NCI-H1436 (cell line): Measurements from ENCODE around the gene HYAL3.
"Not testable (repeated sequence)": the region's sequence is repeated elsewhere in the genome, so short reads cannot be mapped to it uniquely, and the experiment has no call there.

ENCODE experiments used
- DNase-seq: peaks from one replicate; lab custom pipeline; 2025; lab: John Stamatoyannopoulos, UW

HYAL3 gene

DNA sequence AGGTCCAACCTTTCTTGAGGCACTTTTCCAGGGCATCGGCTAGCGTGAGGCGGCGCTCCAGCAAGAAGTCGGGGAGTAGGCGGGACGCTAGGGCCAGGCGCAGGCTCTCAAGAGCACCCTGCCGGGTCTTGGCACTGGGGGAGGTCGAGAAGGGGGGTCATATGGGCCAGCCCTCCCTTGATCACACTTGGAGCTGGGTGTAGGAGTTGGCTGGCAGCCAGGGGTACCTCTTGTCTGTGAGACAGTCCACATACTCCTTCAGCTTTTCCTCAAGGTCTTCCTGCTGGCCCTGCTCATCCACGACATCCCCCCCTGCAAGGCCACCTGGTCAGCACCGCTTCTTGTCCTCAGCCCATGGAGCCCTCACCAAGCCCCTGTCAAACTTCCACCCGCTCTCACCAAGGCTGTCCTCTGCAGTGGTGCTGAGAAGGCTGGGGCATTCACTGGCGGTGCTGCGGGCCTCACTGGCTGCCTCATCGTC, 9.0 kb downstream of the HYAL3 start:
- no peak for DNase-seq

DNA sequence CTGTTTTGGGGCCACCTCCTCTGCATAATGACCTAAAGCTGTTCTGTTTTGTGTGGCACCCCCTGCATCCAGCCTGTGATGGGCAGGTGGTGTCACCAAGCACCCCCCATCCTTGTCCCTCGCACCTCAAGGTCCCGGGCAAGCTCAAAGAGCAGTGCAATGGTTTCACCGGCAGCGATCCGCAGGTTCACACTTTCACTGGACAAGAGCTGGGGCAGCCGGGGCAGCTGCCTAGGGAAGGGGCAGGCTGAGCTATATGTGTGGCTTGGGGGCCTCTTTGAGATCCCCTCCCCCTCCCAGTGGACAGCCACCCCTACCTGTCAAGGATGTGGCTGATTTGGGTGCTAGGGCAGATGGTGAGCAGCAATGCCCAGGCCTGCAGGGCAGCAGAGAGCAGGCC, 10.1 kb downstream of the HYAL3 start:
- DNase-seq, result no peak

DNA sequence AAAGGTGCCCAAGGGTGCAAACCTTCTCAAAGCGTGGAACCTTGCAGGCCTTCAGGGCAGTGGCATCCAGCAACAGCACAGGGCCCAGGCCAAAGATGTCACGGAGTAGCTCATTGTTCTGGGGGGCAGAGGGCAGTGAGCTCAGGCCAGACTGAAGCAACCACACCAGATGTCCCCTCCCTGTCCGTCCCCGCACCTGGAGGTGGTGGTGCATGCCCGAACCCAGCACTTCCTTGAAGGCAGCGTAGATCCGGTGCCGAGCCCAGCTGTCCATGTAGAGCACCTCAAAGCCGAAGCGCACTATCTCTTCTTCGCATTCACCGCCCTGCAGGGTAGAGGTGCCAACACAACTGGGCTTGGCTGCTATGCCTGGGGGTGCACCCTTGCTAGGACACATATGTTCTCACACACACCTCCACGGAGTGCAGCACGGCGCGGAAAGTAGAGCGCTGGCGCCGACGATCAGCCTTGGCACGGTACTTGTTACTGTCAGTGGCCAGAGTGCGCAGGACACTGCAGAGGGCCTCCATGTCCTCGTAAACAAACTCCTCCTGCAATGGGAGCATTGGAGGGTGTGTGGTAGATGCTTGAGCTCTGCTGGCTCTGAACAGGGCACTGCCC, 10.7 kb downstream of the HYAL3 start:
- DNase-seq, result no peak

DNA sequence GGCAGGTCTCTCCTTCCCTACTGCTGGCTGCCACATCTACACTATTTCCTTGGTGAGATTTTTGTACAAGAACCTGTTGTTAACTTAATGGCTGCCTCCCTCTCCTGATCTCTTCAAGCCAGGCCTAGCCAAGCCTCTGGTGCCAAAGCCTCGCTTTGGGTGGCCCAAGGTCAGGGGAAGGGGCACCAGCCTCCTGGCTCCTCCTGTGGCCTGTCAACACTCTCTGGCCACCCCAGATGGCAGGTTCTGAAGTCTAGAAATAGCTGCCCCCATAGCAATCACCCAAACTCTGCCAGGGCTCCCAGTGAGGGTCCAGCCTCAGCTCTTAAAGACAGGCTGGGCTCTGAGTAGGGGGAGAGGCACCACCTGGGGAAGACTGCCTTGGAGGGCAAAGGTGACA, 11.9 kb downstream of the HYAL3 start:
- no peak for DNase-seq

DNA sequence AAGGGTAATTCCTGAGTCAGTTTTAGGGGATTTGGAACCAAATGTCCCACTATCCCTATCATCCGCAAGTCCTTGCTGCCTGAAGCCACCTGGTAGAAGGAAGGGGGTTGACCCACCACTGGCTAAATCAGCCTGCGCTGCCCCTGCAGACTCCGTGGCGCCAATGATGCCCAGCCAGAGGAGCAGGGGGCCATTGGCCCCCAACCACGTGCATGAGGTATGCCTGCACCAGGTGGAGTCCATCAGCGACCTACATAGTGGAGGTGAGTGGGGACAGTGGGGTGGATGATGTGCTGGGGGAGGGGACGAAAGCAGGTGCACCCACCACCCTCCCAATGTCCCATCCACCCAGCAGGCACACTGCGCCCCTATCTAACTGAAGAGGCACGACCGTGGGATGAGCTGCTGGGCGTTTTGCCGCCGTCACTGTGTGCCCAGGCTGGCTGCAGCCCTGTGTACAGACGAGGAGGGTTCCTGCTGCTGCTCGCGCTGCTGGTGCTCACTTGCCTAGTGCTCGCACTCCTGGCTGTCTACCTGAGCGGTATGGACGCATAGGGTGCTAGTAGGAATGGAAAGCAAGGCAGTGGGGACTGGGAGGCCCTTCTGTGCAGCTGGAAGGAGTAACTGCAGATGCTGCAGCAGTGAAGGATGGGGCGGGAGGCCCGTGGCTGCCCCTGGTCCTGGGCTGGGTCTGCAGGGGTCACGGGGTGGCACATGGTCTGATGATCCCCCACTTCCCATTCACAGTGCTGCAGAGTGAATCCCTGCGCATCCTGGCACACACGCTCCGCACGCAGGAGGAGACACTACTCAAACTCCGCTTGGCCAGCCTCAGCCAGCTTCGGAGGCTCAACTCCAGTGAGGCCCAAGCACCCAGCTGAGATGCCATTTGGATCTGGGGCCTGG, 12.6 kb downstream of the HYAL3 start:
- no peak for DNase-seq

DNA sequence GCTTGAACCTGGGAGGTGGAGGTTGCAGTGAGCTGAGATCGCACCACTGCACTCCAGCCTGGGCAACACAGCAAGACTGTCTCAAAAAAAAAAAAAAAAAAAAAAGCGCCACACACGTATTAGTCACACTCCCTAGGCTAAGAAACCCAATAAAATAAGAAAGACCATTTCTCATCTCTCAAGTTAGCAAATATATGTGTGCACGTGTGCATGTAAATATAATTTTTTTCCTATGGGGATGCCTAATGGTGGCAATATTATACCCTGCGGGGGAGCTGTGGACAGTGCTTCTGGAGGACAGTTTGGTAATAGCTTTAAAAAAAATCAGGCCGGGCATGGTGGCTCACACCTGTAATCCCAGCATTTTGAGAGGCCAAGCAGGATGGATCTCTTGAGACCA, 15.1 kb downstream of the HYAL3 start:
- not testable (repeated sequence) for DNase-seq

DNA sequence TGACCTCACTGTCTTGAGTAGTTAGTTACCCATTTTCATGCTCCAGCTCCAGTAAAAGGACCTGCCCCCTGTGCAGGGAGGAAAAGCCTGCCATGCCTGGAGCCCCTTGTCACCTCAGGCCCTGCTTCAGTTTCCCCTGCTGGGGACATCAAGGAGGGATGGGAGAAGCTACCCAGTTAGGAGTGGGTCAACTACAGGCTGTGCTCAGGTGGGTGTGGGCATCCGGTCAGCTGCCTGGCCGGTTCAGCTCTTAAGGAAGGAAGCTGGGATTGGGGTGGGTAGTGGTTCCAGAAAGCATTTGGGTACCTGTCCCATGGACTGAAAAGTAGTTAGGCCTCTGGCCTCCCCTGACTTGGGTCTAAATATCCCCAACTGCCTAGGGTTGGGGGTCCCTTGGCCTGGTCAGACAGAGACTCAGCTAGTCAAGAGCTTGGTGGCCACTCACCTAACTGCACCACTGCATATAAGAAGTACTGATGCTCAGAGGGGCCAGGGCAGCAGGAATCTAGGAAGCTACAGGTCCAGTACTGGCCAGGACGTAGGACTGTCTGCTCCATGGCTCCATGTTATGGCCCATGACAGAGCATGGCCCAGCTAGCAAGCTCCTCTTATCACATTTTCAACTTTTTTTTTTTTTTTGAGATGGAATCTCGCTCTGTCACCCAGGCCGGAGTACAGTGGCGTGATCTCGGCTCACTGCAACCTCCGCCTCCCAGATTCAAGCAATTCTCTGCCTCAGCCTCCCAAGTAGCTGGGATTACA, 19.8 kb downstream of the HYAL3 start:
- DNase-seq, result no peak

DNA sequence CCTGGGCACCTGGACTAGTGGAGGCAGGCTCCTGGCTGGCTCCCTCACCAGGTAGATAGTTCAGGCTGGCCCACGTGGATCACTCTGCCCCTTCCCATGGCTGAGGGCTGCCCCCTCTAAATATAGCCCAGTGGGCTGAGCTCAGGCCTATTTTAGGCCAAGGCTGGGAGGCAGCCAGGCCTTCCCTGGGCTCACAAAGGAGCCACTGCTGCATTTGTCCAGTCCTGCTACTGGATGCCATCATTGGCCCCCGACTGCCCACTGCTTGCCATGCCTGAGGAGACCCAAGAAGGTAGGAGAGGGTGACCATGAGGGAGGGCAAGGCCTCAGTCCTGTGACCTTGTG, 20.4 kb downstream of the HYAL3 start, which contains the start of gene LSMEM2:
TSS of gene LSMEM2 (plus strand) at position 208 of the 345 bp plus-strand sequence. CDS start at position 235, 27 bp downstream.
- no peak for DNase-seq

DNA sequence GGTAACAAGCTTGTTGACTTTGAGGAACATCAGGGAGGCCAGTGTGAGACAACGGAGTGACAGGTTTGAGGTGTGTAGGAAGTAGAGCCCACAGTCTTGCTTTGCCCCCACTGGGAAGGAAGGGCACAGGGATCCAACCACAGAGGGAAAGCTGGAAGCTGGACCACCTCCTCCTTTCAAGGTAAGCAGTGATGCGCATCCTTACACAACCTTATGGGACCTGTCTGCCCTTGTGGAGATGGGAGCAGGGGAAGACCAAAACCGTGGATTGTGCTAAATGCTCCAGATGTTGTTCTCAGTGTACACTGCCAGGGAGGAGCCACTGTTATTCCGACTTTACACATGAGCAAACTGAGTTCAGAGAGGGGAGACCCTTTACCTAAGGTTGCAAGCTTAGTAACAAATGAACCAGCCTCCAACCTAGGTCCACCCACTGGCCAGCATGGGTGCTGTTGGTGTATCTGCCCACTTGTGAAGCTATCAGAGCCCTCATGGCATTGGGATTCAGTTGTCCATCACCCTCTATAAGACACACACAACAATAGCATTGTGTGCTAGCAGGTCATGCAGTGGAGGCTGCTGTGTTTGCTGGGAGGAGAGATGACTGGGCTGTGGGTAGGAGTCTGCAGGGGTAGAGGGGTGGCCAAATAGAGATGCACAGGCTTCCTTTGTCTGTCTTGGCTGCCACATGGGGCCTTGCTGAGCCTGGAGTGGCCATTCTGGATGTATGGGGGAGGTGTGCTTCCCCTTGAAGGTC, 20.9 kb downstream of the HYAL3 start:
- DNase-seq, result no peak

DNA sequence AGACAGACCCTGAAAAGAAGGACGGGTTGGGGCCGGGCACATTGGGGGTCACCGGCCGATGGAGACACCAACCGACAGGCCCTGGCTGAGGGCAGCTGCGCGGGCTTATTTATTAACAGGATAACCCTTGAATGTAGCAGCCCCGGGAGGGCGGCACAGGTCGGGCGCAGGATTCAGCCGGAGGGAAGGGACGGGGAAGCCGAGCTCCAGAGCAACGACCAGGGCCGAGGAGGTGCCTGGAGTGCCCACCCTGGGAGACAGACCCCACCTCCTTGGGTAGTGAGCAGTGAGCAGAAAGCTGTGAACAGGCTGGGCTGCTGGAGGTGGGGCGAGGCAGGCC, 22.5 kb downstream of the HYAL3 start:
- no peak for DNase-seq

DNA sequence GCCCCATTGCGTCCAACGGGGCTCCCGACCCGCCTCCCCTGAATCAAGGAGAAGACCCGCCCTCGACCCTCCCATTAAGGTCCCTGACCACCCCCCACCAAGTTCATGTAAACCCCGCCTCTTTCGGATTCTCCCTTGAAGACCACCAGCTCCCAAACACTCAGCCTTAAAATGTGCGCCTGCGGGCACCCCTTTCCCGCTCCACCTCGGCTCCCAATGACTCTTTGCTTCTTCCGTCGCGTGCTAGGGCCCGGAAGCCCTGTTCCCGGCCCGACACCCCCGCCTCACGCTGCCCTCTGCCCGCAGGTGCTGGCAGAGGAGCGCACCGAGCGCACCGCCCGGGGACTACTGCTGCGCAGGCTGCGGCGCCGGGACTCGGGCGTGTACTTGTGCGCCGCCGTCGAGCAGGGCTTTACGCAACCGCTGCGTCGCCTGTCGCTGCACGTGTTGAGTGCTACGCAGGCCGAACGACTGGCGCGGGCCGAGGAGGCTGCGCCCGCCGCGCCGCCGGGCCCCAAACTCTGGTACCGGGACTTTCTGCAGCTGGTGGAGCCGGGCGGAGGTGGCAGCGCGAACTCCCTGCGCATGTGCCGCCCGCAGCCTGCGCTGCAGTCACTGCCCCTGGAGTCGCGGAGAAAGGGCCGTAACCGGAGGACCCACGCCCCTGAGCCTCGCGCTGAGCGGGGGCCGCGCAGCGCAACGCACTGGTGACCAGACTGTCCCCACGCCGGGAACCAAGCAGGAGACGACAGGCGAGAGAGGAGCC, 23.0 kb downstream of the HYAL3 start:
- DNase-seq, result no peak

DNA sequence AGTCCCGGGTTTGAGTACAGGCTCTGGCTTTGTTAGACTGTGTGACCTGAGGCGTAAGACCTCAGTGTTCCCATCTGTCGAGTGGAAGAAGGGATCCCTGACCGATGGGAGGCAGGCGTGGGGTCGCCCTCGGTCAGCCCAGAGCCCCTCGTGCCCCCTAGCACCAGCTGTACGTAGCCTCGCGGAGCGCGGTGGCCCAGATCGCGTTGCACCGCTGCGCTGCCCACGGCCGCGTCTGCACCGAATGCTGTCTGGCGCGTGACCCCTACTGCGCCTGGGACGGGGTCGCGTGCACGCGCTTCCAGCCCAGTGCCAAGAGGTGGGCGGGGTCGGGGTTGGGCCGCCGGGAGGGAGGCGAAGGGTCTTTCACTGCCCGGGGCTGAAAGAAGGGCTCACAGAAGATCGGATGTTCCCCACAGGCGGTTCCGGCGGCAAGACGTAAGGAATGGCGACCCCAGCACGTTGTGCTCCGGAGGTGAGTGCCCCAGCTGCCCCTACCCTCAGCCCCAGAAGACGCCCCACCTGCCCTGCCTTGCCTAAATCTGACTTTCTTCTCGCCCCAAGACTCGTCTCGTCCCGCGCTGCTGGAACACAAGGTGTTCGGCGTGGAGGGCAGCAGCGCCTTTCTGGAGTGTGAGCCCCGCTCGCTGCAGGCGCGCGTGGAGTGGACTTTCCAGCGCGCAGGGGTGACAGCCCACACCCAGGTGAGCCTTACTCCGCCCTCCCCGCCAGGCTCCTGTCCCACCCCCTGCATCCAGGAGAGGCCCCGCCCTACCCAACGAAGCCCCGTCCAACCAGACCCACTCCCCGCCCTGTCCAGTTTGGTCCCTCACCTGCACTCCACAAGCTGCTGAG, 23.8 kb downstream of the HYAL3 start:
- DNase-seq, result no peak

DNA sequence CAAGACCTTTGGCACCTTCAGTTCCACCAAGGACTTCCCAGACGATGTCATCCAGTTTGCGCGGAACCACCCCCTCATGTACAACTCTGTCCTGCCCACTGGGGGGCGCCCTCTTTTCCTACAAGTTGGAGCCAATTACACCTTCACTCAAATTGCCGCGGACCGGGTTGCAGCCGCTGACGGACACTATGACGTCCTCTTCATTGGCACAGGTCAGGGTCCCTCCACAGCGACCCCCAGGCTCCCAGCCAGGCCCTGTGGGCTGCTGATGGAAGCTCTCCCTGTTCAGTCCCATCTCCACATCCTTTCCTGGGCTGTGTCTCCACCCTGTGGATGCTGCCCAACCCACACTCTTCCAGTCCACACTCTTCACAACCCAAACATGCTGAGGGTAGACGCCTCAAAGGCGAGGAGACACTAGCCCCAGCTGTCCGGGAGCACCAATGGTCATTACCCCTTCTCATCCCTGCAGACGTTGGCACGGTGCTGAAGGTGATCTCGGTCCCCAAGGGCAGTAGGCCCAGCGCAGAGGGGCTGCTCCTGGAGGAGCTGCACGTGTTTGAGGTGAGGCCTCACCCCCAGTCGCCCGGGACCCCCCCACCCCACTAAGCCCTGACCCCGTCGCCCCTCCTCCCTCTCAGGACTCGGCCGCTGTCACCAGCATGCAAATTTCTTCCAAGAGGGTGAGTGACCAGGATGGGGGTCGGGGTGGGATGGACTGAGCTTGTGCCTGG, 24.7 kb downstream of the HYAL3 start:
- no peak for DNase-seq

DNA sequence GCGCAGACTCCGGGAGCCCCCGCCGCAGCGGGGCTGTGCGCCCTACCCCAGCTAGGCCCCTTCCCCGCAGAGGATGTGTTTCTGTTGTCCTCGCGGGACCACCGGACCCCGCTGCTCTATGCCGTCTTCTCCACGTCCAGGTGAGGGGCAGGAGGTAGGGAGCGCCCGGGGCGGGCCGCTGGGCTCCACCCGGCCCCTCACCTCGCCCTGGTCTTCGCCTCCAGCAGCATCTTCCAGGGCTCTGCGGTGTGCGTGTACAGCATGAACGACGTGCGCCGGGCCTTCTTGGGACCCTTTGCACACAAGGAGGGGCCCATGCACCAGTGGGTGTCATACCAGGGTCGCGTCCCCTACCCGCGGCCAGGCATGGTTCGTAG, 25.5 kb downstream of the HYAL3 start:
- no peak for DNase-seq

DNA sequence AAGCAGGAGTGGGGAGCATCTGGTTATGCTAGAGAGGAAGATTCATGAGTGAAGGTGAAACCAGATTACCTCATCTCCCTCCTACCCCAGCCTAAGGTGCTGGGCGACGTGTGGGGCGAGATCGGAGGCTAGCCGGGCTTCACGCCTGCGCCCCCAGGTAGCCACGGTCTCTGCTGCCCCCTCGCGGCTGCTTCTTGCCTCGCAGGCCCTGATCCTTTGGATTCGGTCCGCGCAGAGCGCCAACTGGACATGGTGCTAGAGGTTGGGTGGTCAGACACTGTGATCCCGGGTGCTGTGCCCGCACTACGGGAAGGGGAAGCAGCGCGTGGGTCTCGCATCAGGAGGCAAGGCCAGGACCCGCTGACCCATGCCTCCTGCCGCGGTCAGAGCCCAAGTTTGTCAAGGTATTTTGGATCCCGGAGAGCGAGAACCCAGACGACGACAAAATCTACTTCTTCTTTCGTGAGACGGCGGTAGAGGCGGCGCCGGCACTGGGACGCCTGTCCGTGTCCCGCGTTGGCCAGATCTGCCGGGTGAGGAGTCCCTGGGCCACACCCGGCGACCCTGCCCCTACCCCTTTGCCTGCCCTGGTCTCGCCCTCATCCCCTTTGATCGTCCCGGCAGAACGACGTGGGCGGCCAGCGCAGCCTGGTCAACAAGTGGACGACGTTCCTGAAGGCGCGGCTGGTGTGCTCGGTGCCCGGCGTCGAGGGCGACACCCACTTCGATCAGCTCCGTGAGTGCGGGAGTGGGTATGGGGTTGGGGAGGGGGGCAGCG, 26.1 kb downstream of the HYAL3 start:
- peak; percentile 57 for DNase-seq

DNA sequence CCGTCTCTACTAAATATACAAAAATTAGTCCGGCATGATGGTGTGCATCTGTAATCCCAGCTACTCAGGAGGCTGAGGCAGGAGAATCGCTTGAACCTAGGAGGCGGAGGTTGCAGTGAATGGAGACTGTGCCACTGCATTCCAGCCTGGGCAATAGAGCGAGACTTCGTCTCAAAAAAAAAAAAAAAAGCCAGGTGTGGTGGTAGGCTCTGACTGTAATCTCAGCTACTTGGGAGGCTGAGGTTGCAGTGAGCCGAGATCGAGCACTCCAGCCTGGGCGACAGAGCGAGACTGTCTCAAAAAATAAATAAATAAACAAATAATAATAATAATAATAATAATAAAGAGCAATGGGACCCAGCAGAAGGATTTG, 26.7 kb downstream of the HYAL3 start:
- DNase-seq, result not testable (repeated sequence)

DNA sequence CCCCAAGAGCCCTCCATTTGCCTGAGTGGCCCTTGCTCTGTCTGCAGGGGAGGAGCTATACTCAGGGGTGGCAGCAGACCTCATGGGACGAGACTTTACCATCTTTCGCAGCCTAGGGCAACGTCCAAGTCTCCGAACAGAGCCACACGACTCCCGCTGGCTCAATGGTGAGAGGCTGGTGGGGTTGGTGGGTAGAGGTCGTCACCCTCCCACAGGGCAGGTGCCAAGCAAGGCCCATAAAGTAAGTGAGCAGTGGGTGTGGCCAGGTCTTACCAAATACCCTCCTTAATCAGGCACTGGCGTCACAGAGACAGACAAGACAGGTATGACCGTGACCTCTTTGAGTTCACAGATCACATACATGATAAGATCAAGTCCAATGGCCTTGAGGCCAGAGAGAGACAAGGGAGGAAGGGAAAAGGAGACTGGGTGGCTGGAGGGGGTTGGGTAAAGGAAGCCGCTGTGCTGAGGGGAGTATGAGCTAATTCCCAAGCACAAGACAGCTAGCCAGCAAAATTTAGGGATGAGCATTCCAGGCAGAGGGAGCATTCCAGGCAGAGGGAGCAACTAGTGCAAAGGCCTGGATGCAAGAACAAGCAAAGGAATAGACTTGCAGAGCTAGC, 27.8 kb downstream of the HYAL3 start:
- DNase-seq, result no peak

DNA sequence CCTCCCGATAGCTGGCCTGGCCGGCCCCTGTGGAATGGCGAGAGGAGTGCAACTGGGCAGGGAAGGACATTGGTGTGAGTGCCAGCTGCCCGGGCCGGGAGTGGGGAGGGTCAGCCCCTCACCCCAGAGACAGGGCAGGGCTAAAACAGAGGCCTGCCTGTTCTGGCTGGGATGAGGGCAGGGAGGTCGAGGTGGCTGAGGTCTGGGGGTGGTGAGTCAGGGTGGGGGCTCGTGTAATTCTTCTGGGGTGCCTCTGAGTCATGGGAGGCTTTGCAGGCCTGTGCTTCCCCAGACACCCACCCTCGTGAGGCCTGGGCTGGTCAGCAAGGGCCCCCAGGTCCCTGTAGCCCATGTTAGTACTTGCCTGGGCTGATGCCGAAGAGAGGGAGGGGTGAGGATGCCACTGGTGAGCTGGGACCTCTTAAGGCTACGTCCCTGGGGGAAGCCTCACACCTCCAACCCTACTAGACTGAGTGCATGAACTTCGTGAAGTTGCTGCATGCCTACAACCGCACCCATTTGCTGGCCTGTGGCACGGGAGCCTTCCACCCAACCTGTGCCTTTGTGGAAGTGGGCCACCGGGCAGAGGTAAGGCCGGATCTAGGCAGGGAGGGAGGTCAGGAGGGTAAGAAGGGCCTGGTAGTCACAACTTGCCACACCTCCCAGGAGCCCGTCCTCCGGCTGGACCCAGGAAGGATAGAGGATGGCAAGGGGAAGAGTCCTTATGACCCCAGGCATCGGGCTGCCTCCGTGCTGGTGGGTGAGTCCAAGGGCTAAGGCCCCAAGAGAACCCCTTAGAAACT, 28.6 kb downstream of the HYAL3 start:
- DNase-seq, result no peak
